Osteocyte (in vitro differentiated cells): ENCODE data around the gene MAMLD1. TPM values are rescaled to one million over a fixed set of nuclear protein-coding genes. Genes with fewer than 3 reads are reported as not detected.

Experiments
- DNase-seq: peaks from one replicate; pipeline ENCODE4 v3.0.0; 2021; ENCODE audit warnings: mixed read lengths; ENCODE audit not compliant: unreplicated experiment; ENCODE audit errors: extremely low spot score
- H3K27ac Mint-ChIP-seq: one replicate; pipeline ENCODE4 v1.8.0; 2021; ENCODE audit warnings: mild to moderate bottlenecking, mixed read lengths; ENCODE audit not compliant: unreplicated experiment
- H3K27me3 Mint-ChIP-seq: one replicate; pipeline ENCODE4 v1.8.0; 2021; ENCODE audit warnings: mixed read lengths; ENCODE audit not compliant: unreplicated experiment
- H3K36me3 Mint-ChIP-seq: one replicate; pipeline ENCODE4 v1.8.0; 2021; ENCODE audit warnings: mixed read lengths; ENCODE audit not compliant: unreplicated experiment
- H3K4me1 Mint-ChIP-seq: one replicate; pipeline ENCODE4 v1.8.0; 2021; ENCODE audit warnings: mixed read lengths; ENCODE audit not compliant: unreplicated experiment
- H3K4me3 Mint-ChIP-seq: one replicate; pipeline ENCODE4 v1.8.0; 2021; ENCODE audit warnings: mild to moderate bottlenecking, moderate library complexity, mixed read lengths; ENCODE audit not compliant: unreplicated experiment
- H3K9me3 Mint-ChIP-seq: one replicate; pipeline ENCODE4 v1.8.0; 2021; ENCODE audit warnings: mixed read lengths; ENCODE audit not compliant: unreplicated experiment
- CTCF ChIP-seq: fragments of 200-600 bp; sonication (generic); IDR thresholded peaks from 2 replicates; pipeline ENCODE4 v1.5.0; 2021; ENCODE audit warnings: antibody characterized with exemption, mild to moderate bottlenecking, moderate library complexity
- total RNA-seq: library from RNA; stranded (reverse); gene quantifications from 2 replicates; pipeline ENCODE4 v1.2.1, GENCODE V29; 2021

The MAMLD1 gene
- total RNA-seq, 1 donor from 2014 or later, result 13.2 TPM

DNA sequence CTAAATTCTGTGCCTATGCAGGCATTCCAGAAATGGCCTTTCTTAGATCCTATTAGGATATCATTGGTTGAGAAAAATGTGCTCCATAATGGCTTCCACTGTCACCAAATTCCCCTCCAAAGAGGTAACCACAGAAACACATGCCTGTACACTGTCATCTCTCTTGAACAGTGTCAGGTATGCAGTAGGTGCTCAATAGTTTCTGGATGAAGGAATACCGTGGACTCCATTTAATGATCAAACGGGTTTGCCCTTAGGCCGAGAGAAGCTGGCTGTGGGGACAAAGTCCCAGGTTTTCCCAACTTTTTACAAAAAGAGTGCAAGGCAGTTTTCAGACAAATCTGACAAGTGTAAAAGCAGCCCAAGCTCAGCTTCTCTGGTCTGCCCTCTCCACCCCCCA, 188.8 kb downstream of the MAMLD1 start:
- no peak for DNase-seq
- no peak overlapping the region for H3K27ac Mint-ChIP-seq
- H3K4me1 Mint-ChIP-seq, result peaks cover 7% of the 10 kb centered on the region
- no peak overlapping the region for H3K4me3 Mint-ChIP-seq
- TF ChIP-seq CTCF, result no peak
- no peaks in the 10 kb centered on the region for H3K36me3 Mint-ChIP-seq
- peaks cover 4% of the 10 kb centered on the region for H3K9me3 Mint-ChIP-seq
- no peaks in the 10 kb centered on the region for H3K27me3 Mint-ChIP-seq

DNA sequence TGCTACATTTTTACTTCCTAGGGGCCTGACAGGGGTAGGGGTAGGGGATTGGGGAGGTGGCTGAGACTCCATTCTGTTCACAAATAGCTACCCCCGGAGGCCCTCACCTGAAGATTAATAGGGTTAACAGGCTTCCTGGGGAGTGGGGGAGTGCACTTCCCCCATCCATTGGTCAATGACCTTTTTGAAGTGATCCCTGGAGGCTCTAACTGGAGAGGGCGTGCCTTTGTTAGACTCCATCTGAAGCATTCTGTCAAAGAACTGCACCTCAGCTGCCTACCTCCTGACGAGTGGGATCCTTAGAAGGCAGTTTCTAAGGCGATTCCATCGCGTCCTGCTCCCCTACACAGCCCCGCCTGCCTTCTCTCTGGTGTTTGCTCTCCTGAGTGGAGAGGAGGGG, 195.3 kb downstream of the MAMLD1 start:
- no peak overlapping the region for H3K27ac Mint-ChIP-seq
- H3K9me3 Mint-ChIP-seq, result peaks cover 14% of the 10 kb centered on the region
- H3K4me3 Mint-ChIP-seq, result no peak overlapping the region
- TF ChIP-seq CTCF, result no peak
- no peaks in the 10 kb centered on the region for H3K27me3 Mint-ChIP-seq
- peaks cover 4% of the 10 kb centered on the region for H3K4me1 Mint-ChIP-seq
- H3K36me3 Mint-ChIP-seq, result no peaks in the 10 kb centered on the region
- no peak for DNase-seq

Other genes starting within 250 kb of the MAMLD1 start
- 6.7 and 10.2 TPM in 2 replicates for gene MTM1, start 205.3 kb downstream of the MAMLD1 start, total RNA-seq